Vagina (tissue), 2 donors: ENCODE results near the gene CCDC39.

ENCODE experiments used
- POLR2A ChIP-seq, 2 donors: fragments of 450-650 bp; IDR thresholded peaks; one replicate each; pipeline ENCODE4 v1.6.1; 2017; ENCODE audit warnings: antibody characterized with exemption in 2 of 2, mild to moderate bottlenecking in 2 of 2, moderate library complexity in 2 of 2
- POLR2AphosphoS5 ChIP-seq, 2 donors: sonication (generic); formaldehyde crosslinking; IDR thresholded peaks; one replicate each; pipeline ENCODE4 v1.9.0; 2017; ENCODE audit warnings: antibody characterized with exemption in 2 of 2, mild to moderate bottlenecking in 2 of 2, low read depth in 1 of 2; ENCODE audit not compliant: insufficient read depth in 1 of 2
- TF ChIP-seq, protein P1 (sequence below), 3 experiments: fragments of 450-650 bp in 2 of 3; fragments of 200-600 bp in 1 of 3; sonication (generic) in 1 of 3; IDR thresholded peaks; one replicate each; pipeline ENCODE4 v1.5.1; 2017 to 2019; ENCODE audit warnings: antibody characterized with exemption in 3 of 3, mild to moderate bottlenecking in 2 of 3, moderate library complexity in 2 of 3

DNA sequence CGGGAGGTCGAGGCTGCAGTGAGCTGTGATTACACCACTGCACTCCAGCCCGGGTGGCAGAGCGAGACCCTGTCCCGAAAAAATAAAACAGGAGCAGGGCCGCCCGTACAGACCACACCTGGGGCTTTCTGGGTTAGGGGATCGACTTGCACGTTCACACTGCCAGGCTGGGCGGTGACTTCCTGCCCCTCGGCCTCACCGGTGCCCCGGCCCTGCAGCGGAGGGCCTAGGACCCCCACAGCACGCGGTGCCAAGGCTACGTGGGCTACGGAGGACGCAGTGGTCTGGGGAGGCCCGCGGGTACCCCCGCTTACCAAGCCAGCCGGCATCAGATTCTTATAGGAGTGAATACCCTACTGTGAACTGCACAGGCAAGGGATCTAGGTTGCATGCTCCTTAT is 88.9 kb downstream of the CCDC39 start:
- TF ChIP-seq, protein P1, sequence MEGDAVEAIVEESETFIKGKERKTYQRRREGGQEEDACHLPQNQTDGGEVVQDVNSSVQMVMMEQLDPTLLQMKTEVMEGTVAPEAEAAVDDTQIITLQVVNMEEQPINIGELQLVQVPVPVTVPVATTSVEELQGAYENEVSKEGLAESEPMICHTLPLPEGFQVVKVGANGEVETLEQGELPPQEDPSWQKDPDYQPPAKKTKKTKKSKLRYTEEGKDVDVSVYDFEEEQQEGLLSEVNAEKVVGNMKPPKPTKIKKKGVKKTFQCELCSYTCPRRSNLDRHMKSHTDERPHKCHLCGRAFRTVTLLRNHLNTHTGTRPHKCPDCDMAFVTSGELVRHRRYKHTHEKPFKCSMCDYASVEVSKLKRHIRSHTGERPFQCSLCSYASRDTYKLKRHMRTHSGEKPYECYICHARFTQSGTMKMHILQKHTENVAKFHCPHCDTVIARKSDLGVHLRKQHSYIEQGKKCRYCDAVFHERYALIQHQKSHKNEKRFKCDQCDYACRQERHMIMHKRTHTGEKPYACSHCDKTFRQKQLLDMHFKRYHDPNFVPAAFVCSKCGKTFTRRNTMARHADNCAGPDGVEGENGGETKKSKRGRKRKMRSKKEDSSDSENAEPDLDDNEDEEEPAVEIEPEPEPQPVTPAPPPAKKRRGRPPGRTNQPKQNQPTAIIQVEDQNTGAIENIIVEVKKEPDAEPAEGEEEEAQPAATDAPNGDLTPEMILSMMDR (IDR thresholded peaks at IDR 0.05) = no peak
- no peak for TF ChIP-seq POLR2A (IDR thresholded peaks at IDR 0.05)
- TF ChIP-seq POLR2AphosphoS5 (IDR thresholded peaks at IDR 0.05; ENCODE audit: insufficient read depth in 1 of 2, low read depth in 1 of 2) = no peak
